Esophagus (tissue), 2 donors: Measurements from ENCODE around the gene STAMBP. TPM values are rescaled to one million over a fixed set of nuclear protein-coding genes. Genes with fewer than 3 reads are reported as not detected.

ENCODE experiments used
- H3K27ac ChIP-seq, 2 donors: one replicate each; pipeline ENCODE4 v1.5.1; 2013; ENCODE audit warnings: low read depth in 2 of 2, mild to moderate bottlenecking in 2 of 2, inconsistent platforms in 1 of 2, low read length in 1 of 2, moderate library complexity in 1 of 2
- H3K27me3 ChIP-seq, 2 donors: one replicate each; pipeline ENCODE4 v1.6.1; 2013; ENCODE audit warnings: low read length in 2 of 2, control low read depth in 1 of 2, mild to moderate bottlenecking in 1 of 2; ENCODE audit not compliant: insufficient read depth in 2 of 2, control insufficient read depth in 1 of 2
- H3K36me3 ChIP-seq, 2 donors: one replicate each; pipeline ENCODE4 v1.6.1; 2013; ENCODE audit warnings: low read length in 1 of 2; ENCODE audit not compliant: control insufficient read depth in 2 of 2, insufficient read depth in 2 of 2
- H3K4me1 ChIP-seq, 2 donors: one replicate each; pipeline ENCODE4 v1.6.1; 2013; ENCODE audit warnings: low read length in 1 of 2; ENCODE audit not compliant: control insufficient read depth in 2 of 2, insufficient read depth in 2 of 2
- H3K4me3 ChIP-seq, 2 donors: one replicate each; pipeline ENCODE4 v1.5.1; 2013; ENCODE audit warnings: low read length in 2 of 2, mild to moderate bottlenecking in 2 of 2, low read depth in 1 of 2, moderate library complexity in 1 of 2
- H3K9me3 ChIP-seq, 2 donors: one replicate each; pipeline ENCODE4 v1.6.1; 2013; ENCODE audit warnings: mild to moderate bottlenecking in 2 of 2, low read depth in 1 of 2, low read length in 1 of 2, moderate library complexity in 1 of 2; ENCODE audit not compliant: control insufficient read depth in 2 of 2, insufficient read depth in 1 of 2
- WGBS, 2 donors: extraction: QIAGEN DNeasy Blood & Tissue Kit; methylation state at CpG; one replicate each; pipeline ENCODE4 v1.1.7; 2013; 5-methylcytosine and 5-hydroxymethylcytosine counted together
- polyA plus RNA-seq, 2 donors: library from polyadenylated mRNA; stranded (reverse); fragments of 200-250 nt; gene quantifications; one replicate each; pipeline ENCODE4 v1.2.3, GENCODE V29; 2013
- donor health status: healthy with polysubstance abuse.
- donor health status: Bipolar disorder and iron deficiency.

Gene STAMBP
- polyA plus RNA-seq, 2 donors, result 26.0 to 31.3 TPM

GRCh38 chr2:73910873-73911547 is 82.2 kb downstream of the STAMBP start:
- Histone ChIP-seq H3K27ac (no peak overlapping the region), H3K36me3 (peaks cover 0 to 8% of the 10 kb centered on the region in 2 donors), H3K9me3 (no peaks in the 10 kb centered on the region), H3K4me1 (no peaks in the 10 kb centered on the region), H3K4me3 (no peak overlapping the region), H3K27me3 (no peaks in the 10 kb centered on the region)
- 67 to 78% methylated on average over 6 of the region's 6 CpGs for WGBS, 2 donors

GRCh38 chr2:73911548-73912208 is 82.9 kb downstream of the STAMBP start:
- H3K4me1 ChIP-seq, result no peaks in the 10 kb centered on the region
- H3K27ac ChIP-seq, result no peak overlapping the region
- H3K36me3 ChIP-seq, result peaks cover 3 to 8% of the 10 kb centered on the region in 2 donors
- H3K9me3 ChIP-seq, result no peaks in the 10 kb centered on the region
- H3K27me3 ChIP-seq, result no peaks in the 10 kb centered on the region
- no peak overlapping the region for H3K4me3 ChIP-seq
- 73 to 76% methylated on average over 8 of the region's 8 CpGs for WGBS, 2 donors

GRCh38 chr2:73913414-73914054 is 84.8 kb downstream of the STAMBP start:
- 90 to 93% methylated on average over 8 of the region's 8 CpGs for WGBS, 2 donors
- no peaks in the 10 kb centered on the region for H3K9me3 ChIP-seq
- no peaks in the 10 kb centered on the region for H3K4me1 ChIP-seq
- H3K27ac ChIP-seq, result peak overlapping the region in 1 of 2 donors; percentile 41
- no peak overlapping the region for H3K4me3 ChIP-seq
- no peaks in the 10 kb centered on the region for H3K27me3 ChIP-seq
- H3K36me3 ChIP-seq, result peaks cover 3 to 8% of the 10 kb centered on the region in 2 donors

GRCh38 chr2:73914667-73915066 is 85.9 kb downstream of the STAMBP start:
- Histone ChIP-seq H3K4me3 (no peak overlapping the region), H3K4me1 (no peaks in the 10 kb centered on the region), H3K36me3 (peaks cover 3 to 9% of the 10 kb centered on the region in 2 donors), H3K27me3 (no peaks in the 10 kb centered on the region), H3K27ac (no peak overlapping the region), H3K9me3 (no peaks in the 10 kb centered on the region)
- WGBS, 2 donors, result 87 to 89% methylated on average over 4 of the region's 4 CpGs

- no peaks in the 10 kb centered on the region for H3K4me1 ChIP-seq
- no peaks in the 10 kb centered on the region for H3K9me3 ChIP-seq
- no peak overlapping the region for H3K4me3 ChIP-seq
- peaks cover 3 to 10% of the 10 kb centered on the region in 2 donors for H3K36me3 ChIP-seq
- 86 to 91% methylated on average over 5 of the region's 5 CpGs for WGBS, 2 donors
- H3K27me3 ChIP-seq, result no peaks in the 10 kb centered on the region
- no peak overlapping the region for H3K27ac ChIP-seq
Observed at GRCh38 chr2:73915437-73915993, 86.8 kb downstream of the STAMBP start.

- Histone ChIP-seq H3K27me3 (no peaks in the 10 kb centered on the region), H3K36me3 (peaks cover 3 to 10% of the 10 kb centered on the region in 2 donors), H3K4me3 (no peak overlapping the region), H3K4me1 (no peaks in the 10 kb centered on the region), H3K27ac (no peak overlapping the region), H3K9me3 (no peaks in the 10 kb centered on the region)
- WGBS, 2 donors, result 41 to 70% methylated on average over 2 of the region's 2 CpGs
Observed at GRCh38 chr2:73916666-73917065, 87.9 kb downstream of the STAMBP start.

GRCh38 chr2:73917296-73917695 is 88.5 kb downstream of the STAMBP start:
- 46 to 91% methylated on average over 2 of the region's 2 CpGs for WGBS, 2 donors
- Histone ChIP-seq H3K36me3 (peaks cover 3 to 10% of the 10 kb centered on the region in 2 donors), H3K27me3 (no peaks in the 10 kb centered on the region)

GRCh38 chr2:73917696-73918207 is 89.0 kb downstream of the STAMBP start:
- Histone ChIP-seq H3K27ac (no peak overlapping the region), H3K4me3 (no peak overlapping the region), H3K9me3 (no peaks in the 10 kb centered on the region), H3K36me3 (peaks cover 3 to 10% of the 10 kb centered on the region in 2 donors), H3K27me3 (no peaks in the 10 kb centered on the region), H3K4me1 (no peaks in the 10 kb centered on the region)
- 75 to 78% methylated on average over 4 of the region's 4 CpGs for WGBS, 2 donors

More at GRCh38 chr2:73917296-73917695, 88.5 kb downstream of the STAMBP start:
- Histone ChIP-seq H3K9me3 (no peaks in the 10 kb centered on the region), H3K4me1 (no peaks in the 10 kb centered on the region), H3K27ac (no peak overlapping the region), H3K4me3 (no peak overlapping the region)

GRCh38 chr2:73918856-73919255 is 90.1 kb downstream of the STAMBP start:
- Histone ChIP-seq H3K36me3 (peaks cover 3% of the 10 kb centered on the region in 2 donors), H3K27me3 (no peaks in the 10 kb centered on the region), H3K4me1 (no peaks in the 10 kb centered on the region), H3K9me3 (no peaks in the 10 kb centered on the region), H3K27ac (no peak overlapping the region), H3K4me3 (no peak overlapping the region)
- 90 to 92% methylated on average over 3 of the region's 3 CpGs for WGBS, 2 donors
